ENCODE data around the gene KCNJ1.

GRCh38 chr11:128916681-128917080 lies 49.6 kb upstream of the KCNJ1 start:
- TF ChIP-seq CTCF (IDR thresholded peaks at IDR 0.05): no peak
- TF ChIP-seq EZH2 (IDR thresholded peaks at IDR 0.05): no peak
- TF ChIP-seq EZH2phosphoT487 (IDR thresholded peaks at IDR 0.05): no peak

All from neural progenitor cell (in vitro differentiated cells).